SK-N-SH (cell line): ENCODE results near the gene MS4A14.

ENCODE experiments used
- CTCF ChIP-seq: fragments of 200-600 bp; sonication (generic); IDR thresholded peaks from 2 replicates; pipeline ENCODE4 v1.6.1; 2017; ENCODE audit warnings: antibody characterized with exemption, mild to moderate bottlenecking, moderate library complexity
- EP300 ChIP-seq, 2 experiments: IDR thresholded peaks; 2 replicates each; pipeline versions ENCODE4 v1.4.0 to v1.6.1; 2012; ENCODE audit warnings: borderline replicate concordance in 1 of 2, low read depth in 1 of 2, low read length in 1 of 2
- EZH2phosphoT487 ChIP-seq: fragments of 200-600 bp; sonication (generic); IDR thresholded peaks from 2 replicates; pipeline ENCODE4 v1.6.1; 2017; ENCODE audit warnings: low read depth, mixed run types, mild to moderate bottlenecking, antibody characterized with exemption, moderate library complexity, borderline replicate concordance
- FOXM1 ChIP-seq: IDR thresholded peaks from 2 replicates; pipeline ENCODE4 v1.4.0; 2012; ENCODE audit warnings: low read depth, mild to moderate bottlenecking
- GABPA ChIP-seq: IDR thresholded peaks from 2 replicates; pipeline ENCODE4 v1.4.0; 2012; ENCODE audit warnings: low read depth, mild to moderate bottlenecking
- IRF3 ChIP-seq: fragments of 150-350 bp; IDR thresholded peaks from 2 replicates; pipeline ENCODE4 v1.6.1; 2016; ENCODE audit warnings: mild to moderate bottlenecking, low read depth, low read length
- MAX ChIP-seq: IDR thresholded peaks from 2 replicates; pipeline ENCODE4 v1.4.0; 2012; ENCODE audit warnings: low read depth
- PBX3 ChIP-seq: IDR thresholded peaks from 2 replicates; pipeline ENCODE4; 2012
- POLR2AphosphoS5 ChIP-seq: IDR thresholded peaks from 2 replicates; pipeline ENCODE4 v1.6.1; 2012; ENCODE audit warnings: low read depth, low read length
- RFX5 ChIP-seq: IDR thresholded peaks from 2 replicates; pipeline ENCODE4 v1.6.1; 2012; ENCODE audit warnings: mild to moderate bottlenecking, improper control_type of control experiment, low read length
- RXRA ChIP-seq: IDR thresholded peaks from 2 replicates; pipeline ENCODE4 v1.4.0; 2012; ENCODE audit warnings: low read depth, mild to moderate bottlenecking, borderline replicate concordance
- TEAD4 ChIP-seq: IDR thresholded peaks from 2 replicates; pipeline ENCODE4 v1.4.0; 2012; ENCODE audit warnings: mild to moderate bottlenecking, borderline replicate concordance; ENCODE audit not compliant: insufficient read depth
- USF2 ChIP-seq: fragments of 150-350 bp; IDR thresholded peaks from 2 replicates; pipeline ENCODE4 v1.6.1; 2017; ENCODE audit warnings: antibody characterized with exemption, low read length, low read depth, borderline replicate concordance
- YY1 ChIP-seq: IDR thresholded peaks from 2 replicates; pipeline ENCODE4 v1.4.0; 2012; ENCODE audit warnings: low read depth, mild to moderate bottlenecking

- no peak for TF ChIP-seq IRF3
- TF ChIP-seq CTCF: no peak
- TF ChIP-seq FOXM1: no peak
- TF ChIP-seq GABPA: no peak
- no peak for TF ChIP-seq YY1
- TF ChIP-seq POLR2AphosphoS5: no peak
- no peak for TF ChIP-seq RFX5
- TF ChIP-seq USF2: no peak
- TF ChIP-seq RXRA: no peak
- TF ChIP-seq EP300 (IDR thresholded peaks at IDR 0.05; ENCODE audit: borderline replicate concordance in 1 of 2, low read depth in 1 of 2, low read length in 1 of 2): no peak
- no peak for TF ChIP-seq PBX3
- TF ChIP-seq TEAD4: no peak
- no peak for TF ChIP-seq EZH2phosphoT487
- no peak for TF ChIP-seq MAX
Measured at GRCh38 chr11:60376601-60377000, 19.7 kb upstream of the MS4A14 start.
